ENCODE data around the gene SERGEF.

Gene SERGEF

GRCh38 chr11:17952487-17952886 is 60.4 kb downstream of the SERGEF start:
- no peak for DNase-seq (ENCODE audit: low read depth in 1 of 2, low spot score in 1 of 2)

GRCh38 chr11:17951685-17952388 is 61.0 kb downstream of the SERGEF start:
- DNase-seq (ENCODE audit: low read depth in 1 of 2, low spot score in 1 of 2) = no peak

GRCh38 chr11:17950644-17951043 is 62.2 kb downstream of the SERGEF start:
- no peak for DNase-seq (ENCODE audit: low read depth in 1 of 2, low spot score in 1 of 2)

DNA sequence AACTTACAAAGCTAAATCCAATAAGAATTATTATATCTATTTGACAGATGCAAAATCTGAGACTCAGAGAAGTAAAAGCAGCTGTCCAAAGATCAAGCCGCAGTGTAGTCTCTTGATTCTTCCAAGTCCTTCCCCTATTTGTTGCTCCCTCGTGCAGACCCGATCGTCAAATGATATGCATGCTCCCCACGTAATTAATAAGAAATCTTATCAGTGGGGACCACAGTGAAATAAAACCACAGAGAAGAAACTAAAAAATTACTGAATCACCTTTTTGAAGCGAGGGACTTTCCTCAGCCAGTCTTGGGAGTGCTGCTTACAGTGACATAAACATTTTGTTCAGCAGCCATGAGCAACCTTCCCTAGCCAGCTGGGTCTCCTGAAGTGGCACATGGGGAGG is 64.6 kb downstream of the SERGEF start:
- no peak for DNase-seq (ENCODE audit: low read depth in 1 of 2, low spot score in 1 of 2)

GRCh38 chr11:17939542-17939941 is 73.3 kb downstream of the SERGEF start:
- no peak for DNase-seq (ENCODE audit: low read depth in 1 of 2, low spot score in 1 of 2)

DNA sequence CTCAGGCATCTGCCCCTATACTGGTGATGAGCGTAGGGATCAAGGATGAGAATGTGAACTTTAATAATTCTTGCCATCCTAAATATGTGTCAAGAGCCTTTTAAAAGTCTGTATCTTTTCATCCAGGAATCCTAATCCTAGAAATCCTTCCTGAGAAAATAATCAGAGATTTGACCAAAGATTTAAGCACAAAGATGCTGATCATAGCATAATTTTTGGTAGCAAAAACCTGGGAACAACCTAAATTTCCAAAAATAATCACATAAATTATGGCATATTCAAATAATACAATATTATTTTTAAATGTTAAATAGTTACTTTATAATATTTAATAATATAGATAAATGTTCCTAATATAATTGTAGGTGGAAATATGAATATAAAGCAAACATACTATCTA is 76.1 kb downstream of the SERGEF start:
- DNase-seq (ENCODE audit: low read depth in 1 of 2, low spot score in 1 of 2) = no peak

GRCh38 chr11:17934194-17934593 is 78.7 kb downstream of the SERGEF start:
- no peak for DNase-seq (ENCODE audit: low read depth in 1 of 2, low spot score in 1 of 2)

- no peak for DNase-seq (ENCODE audit: low read depth in 1 of 2, low spot score in 1 of 2)
Measured at GRCh38 chr11:17933708-17934107, 79.1 kb downstream of the SERGEF start.

DNA sequence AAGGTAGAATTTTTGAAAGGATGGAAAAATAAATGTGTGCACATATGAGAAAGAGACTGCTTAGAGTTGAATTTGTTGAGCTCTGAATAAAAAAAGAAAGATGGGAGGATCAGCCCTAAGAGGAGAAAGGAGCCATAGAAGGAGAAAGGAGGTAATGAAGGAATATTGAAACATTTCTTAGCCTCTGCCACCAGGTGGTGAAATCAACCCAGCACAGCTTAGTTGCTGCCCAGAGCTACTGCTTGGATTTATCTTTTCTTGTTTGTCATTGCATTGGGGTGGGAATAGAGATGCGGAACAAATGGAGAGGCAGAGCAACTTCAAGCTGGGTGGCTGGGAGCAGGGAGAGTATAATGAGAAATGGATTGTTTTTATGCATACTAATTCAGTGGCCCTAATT is 80.4 kb downstream of the SERGEF start:
- DNase-seq (ENCODE audit: low read depth in 1 of 2, low spot score in 1 of 2) = no peak

DNA sequence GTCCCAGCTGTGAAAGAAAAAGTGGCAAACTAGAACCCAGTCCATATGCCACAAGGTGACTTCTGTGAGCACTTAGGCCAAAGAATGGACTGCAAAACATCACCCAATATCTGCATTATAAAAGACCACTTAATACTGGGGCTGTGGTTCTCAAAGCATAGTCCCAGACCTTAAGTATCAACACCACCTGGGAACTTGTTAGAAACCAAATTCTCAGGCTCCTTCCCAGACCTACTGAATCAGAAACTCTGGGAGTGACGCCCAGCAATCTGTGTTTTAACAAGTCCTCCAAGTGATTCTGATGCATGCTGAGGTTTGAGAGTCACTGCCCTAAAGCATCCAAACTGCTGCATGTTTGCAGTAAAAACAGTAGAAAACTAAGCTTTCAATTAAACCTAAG is 81.3 kb downstream of the SERGEF start:
- DNase-seq (ENCODE audit: low read depth in 1 of 2, low spot score in 1 of 2) = no peak

GRCh38 chr11:17930544-17931125 is 82.2 kb downstream of the SERGEF start:
- no peak for DNase-seq (ENCODE audit: low read depth in 1 of 2, low spot score in 1 of 2)

GRCh38 chr11:17929171-17929570 is 83.7 kb downstream of the SERGEF start:
- no peak for DNase-seq (ENCODE audit: low read depth in 1 of 2, low spot score in 1 of 2)

DNA sequence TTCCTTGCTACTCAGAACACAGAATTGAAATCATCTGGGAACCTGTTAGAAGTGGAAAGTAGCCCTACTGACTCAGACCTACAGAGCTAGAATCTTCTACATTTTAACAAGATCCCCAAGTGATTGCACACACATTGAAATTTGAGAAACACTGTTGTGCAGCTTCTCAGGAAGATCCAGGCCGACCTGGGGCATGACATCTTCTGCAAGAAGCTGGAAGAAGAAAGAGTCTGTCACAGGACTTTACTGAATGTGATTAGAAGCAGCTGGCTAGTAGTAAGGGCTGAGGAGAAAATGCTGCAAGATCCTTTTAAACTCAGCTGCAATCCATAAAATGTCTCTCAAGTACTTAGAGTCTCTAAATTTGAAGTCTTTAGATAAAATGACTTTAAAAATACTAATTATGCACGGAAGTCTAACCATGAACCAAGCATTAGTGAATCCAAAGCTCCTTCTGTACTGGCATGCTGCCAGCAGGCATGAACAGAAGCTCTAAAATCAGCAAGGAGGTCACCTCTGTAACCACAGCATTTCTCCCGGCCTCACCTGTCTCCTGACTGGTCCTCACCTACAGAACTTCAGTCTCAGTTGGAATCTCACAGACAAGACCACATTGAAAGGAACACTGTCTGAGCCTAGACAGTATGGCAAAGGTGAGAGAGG is 85.0 kb downstream of the SERGEF start:
- no peak for DNase-seq (ENCODE audit: low read depth in 1 of 2, low spot score in 1 of 2)

- DNase-seq (ENCODE audit: low read depth in 1 of 2, low spot score in 1 of 2) = no peak
Measured at GRCh38 chr11:17927041-17927440, 85.8 kb downstream of the SERGEF start.

DNA sequence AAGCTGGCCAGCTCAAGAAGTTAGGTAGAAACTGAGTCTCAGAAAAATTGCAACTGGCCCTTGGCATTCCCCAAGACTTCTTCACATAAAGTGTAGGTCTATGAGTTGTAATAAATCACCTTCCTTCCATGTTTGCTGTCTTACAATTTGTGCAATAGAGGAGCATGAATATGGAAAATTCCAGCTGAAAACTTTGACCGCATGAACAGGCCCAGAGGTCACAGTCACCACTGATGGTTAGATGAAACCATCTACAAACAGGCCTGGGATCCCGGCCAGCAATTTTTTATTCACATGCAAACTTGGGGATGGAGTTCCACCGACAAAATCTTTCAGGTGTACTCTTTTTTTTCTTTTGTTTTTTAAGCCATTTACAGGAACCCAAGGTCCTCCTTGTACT is 88.1 kb downstream of the SERGEF start:
- DNase-seq (ENCODE audit: low read depth in 1 of 2, low spot score in 1 of 2) = no peak

DNA sequence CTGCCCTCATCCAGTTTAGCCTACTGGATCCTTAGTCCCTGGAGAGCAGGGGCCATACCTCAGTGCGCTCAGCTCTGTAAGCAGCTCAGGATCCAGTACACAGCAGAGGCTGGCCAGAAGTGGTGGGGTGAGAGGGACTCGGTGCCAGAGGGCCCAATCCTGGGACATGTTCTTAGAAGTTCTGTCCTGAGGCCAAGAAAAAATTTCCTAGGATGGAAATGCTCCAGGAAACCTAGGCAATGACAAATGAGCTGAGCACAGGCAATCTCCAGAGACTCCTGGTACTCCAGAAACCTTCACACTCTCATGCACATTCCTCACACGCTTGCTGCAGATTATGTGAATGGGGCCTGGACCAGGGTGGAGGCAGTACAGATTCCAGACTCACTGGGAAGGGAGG is 89.6 kb downstream of the SERGEF start:
- no peak for DNase-seq (ENCODE audit: low read depth in 1 of 2, low spot score in 1 of 2)

DNA sequence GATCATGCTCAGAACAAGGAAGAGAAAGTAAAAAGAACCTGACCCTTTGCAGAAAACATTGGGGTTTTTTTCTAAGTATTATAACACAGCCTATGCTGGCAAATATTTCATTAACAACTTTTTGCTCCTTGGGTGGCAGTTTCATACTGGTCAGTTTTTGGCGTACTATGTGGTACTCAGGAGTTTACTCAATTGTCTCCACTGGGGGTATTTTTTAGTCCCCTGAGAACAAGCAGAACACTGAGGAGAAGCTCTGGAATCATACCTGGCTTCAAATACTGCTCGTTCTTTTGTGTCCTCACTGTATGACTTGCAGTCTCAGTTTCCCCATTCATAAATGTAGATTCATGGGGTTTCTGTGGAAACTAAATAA is 90.4 kb downstream of the SERGEF start:
- no peak for DNase-seq (ENCODE audit: low read depth in 1 of 2, low spot score in 1 of 2)

DNA sequence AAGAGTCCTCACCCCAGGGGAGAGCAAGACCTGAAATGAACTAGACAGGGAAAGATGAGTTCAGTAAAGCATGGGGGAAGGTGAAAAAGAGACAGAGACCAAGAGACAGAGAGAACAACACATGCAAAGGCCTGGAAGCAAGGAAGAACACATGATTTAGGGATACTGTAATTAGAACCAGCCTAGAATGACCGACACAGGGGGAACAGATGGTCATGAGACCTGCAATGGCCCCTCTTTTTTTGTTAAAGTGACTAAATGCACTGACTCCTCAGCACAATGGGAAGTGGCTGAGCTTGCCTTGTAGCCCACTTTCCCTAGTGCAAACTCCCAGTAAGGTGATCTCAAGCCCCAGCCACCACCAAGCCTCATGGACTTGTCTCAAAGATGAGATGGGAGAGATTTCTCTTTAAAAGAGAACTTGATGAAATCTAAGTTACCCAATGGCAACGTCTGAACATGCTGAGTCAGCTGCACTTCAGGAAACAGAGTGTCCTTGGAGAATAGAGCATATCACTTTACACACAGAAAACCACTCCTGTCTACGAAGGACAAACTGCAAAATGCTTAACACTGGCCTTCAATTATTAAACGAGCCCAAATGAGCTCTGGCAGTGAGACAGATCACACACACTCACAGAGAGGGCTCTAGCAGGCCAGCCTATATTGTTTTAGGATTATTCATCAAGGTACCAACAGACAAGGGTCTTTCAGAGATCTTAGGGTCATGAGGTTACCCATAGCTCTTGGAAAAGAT is 91.0 kb downstream of the SERGEF start:
- no peak for DNase-seq (ENCODE audit: low read depth in 1 of 2, low spot score in 1 of 2)

GRCh38 chr11:17918049-17918605 is 94.7 kb downstream of the SERGEF start:
- DNase-seq (ENCODE audit: low read depth in 1 of 2, low spot score in 1 of 2) = no peak

DNA sequence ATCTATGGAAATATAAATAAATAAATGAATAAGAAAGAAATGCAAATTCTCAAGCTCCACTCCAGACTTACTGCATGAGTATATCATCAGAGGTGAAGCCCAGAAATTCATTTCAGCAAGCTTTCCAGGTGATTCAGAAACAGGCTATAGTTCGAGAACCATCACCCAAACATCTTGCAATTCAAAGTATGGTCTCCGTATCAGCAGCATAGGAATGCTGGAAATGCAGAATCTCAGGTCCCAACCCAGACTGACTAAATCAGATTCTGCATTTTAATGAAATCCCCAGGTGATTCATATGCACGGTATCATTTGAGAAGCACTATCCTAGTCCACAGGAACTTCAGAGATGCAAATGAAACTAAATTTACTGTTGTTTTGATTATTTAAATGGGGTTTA is 95.3 kb downstream of the SERGEF start:
- DNase-seq (ENCODE audit: low read depth in 1 of 2, low spot score in 1 of 2) = no peak

DNA sequence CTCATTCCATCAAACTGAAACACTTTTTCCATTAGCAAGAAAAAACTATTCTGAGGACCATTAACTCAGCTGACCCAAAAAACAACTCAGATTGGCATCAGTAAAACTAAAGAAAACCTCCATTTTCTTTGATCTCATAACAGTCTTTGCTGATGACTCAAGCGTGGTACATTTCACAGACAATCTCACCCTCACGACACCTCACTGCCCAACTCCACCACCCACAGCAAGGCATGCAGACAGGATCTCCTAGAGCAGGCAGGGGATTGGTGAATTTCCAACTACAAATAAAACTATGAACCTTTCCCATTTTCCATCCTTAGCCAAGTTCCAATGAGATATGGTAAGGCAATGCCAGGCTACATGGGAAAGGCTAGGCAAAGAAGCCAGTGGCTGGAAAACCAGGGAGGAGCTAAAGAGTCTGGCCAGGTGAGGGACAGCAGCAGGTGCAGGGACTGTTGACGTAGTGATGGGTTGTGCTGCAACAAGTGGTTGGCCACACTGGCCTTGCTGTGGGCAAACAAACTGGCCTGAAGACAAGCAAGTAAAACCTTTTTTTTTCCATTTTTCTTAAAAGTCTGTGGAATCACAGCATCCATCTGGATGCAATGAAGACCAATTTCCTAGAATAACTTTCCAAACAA is 97.2 kb downstream of the SERGEF start:
- no peak for DNase-seq (ENCODE audit: low read depth in 1 of 2, low spot score in 1 of 2)
